Measurements from ENCODE around the gene TEAD3. TPM values are rescaled to one million over a fixed set of nuclear protein-coding genes. Genes with fewer than 3 reads are reported as not detected.

The TEAD3 gene
- total RNA-seq, 1 donor from 2014 or later, result 17.0 TPM

- no peak for ATAC-seq
- peaks cover 55% of the 10 kb centered on the region for H3K36me3 ChIP-seq
- H3K27me3 ChIP-seq (ENCODE audit: low read depth), result no peaks in the 10 kb centered on the region
- H3K4me3 ChIP-seq, result no peak overlapping the region
- no peak for TF ChIP-seq CTCF (IDR thresholded peaks at IDR 0.05)
- no peaks in the 10 kb centered on the region for H3K9me3 ChIP-seq
- intact Hi-C loops (cut with DNase I), result no loop called here
- no peaks in the 10 kb centered on the region for H3K4me1 ChIP-seq
- H3K27ac ChIP-seq, result no peak overlapping the region
- DNase-seq, result no peak
Measured at GRCh38 chr6:35478259-35478658, 18.6 kb downstream of the TEAD3 start.

- intact Hi-C loops (cut with DNase I), result no loop called here
- Histone ChIP-seq H3K36me3 (peaks cover 61% of the 10 kb centered on the region), H3K27ac (no peak overlapping the region), H3K4me1 (peaks cover 1% of the 10 kb centered on the region), H3K9me3 (no peaks in the 10 kb centered on the region), H3K4me3 (no peak overlapping the region), H3K27me3 (ENCODE audit: low read depth) (no peaks in the 10 kb centered on the region)
- DNase-seq (no peak), ATAC-seq (no peak)
- TF ChIP-seq CTCF (IDR thresholded peaks at IDR 0.05), result no peak
Measured at GRCh38 chr6:35477551-35478179, 19.2 kb downstream of the TEAD3 start.

GRCh38 chr6:35477028-35477427, 19.9 kb downstream of the TEAD3 start:
- Histone ChIP-seq H3K9me3 (no peaks in the 10 kb centered on the region), H3K27ac (no peak overlapping the region), H3K27me3 (ENCODE audit: low read depth) (no peaks in the 10 kb centered on the region), H3K36me3 (peaks cover 67% of the 10 kb centered on the region), H3K4me1 (peaks cover 8% of the 10 kb centered on the region), H3K4me3 (no peak overlapping the region)
- intact Hi-C loops (cut with DNase I), result no loop called here
- no peak for ATAC-seq
- TF ChIP-seq CTCF (IDR thresholded peaks at IDR 0.05), result no peak
- no peak for DNase-seq

GRCh38 chr6:35476004-35476403, 20.9 kb downstream of the TEAD3 start:
- Histone ChIP-seq H3K9me3 (no peaks in the 10 kb centered on the region), H3K36me3 (peaks cover 71% of the 10 kb centered on the region), H3K27ac (no peak overlapping the region), H3K4me1 (peaks cover 12% of the 10 kb centered on the region), H3K27me3 (ENCODE audit: low read depth) (no peaks in the 10 kb centered on the region), H3K4me3 (no peak overlapping the region)
- no peak for DNase-seq
- intact Hi-C loops (cut with DNase I), result no loop called here
- ATAC-seq, result no peak
- no peak for TF ChIP-seq CTCF (IDR thresholded peaks at IDR 0.05)

- Histone ChIP-seq H3K4me1 (peaks cover 16% of the 10 kb centered on the region), H3K36me3 (peaks cover 74% of the 10 kb centered on the region), H3K27ac (no peak overlapping the region), H3K9me3 (no peaks in the 10 kb centered on the region), H3K27me3 (ENCODE audit: low read depth) (no peaks in the 10 kb centered on the region), H3K4me3 (no peak overlapping the region)
- no peak for TF ChIP-seq CTCF (IDR thresholded peaks at IDR 0.05)
- no peak for DNase-seq
- ATAC-seq, result no peak
- intact Hi-C loops (cut with DNase I), result no loop called here
Measured at GRCh38 chr6:35475573-35475972, 21.3 kb downstream of the TEAD3 start.
